Measurements from ENCODE around the gene VPS37B. TPM values are rescaled to one million over a fixed set of nuclear protein-coding genes. Genes with fewer than 3 reads are reported as not detected.

Gene VPS37B
- total RNA-seq, 2 donors from 2014 or later = 64.8 to 73.5 TPM

DNA sequence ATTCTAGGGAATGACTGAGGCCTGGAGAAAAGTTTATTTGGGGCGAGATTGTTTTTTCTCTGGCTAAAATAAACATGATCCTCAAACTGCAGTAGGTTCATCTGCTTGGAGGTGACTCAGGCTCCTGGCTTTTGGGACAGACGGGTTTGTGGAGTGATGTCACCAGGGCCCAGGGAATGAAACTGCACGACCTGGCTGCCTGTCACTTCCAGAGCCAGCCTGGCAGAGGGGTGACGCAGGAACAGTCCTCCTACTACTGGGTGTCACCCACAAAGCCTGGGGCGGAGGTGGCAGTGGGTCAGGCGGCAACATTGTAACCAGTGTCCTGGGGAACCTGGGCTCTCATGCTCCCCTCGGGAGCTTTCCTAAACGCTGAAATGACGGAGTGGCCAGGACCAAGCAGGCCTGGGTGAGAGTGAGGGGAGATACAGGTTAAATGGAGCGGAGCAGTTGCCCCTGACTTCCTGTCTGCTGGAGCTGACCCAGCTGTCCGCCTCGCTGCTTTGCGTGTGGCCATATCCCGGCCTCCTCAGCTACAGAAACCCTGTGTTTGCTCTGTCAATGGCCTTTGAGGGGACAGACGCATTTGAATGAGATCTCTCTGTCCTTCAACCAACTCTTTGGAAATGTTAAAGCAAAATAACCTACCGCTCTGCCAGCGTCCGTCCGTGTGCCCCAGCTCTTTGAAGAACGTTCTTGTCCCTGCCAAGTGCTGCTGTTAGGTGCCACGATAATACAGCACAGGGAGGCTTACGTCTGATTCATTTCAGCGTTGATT is 54.2 kb downstream of the VPS37B start:
- TF ChIP-seq, protein P1, sequence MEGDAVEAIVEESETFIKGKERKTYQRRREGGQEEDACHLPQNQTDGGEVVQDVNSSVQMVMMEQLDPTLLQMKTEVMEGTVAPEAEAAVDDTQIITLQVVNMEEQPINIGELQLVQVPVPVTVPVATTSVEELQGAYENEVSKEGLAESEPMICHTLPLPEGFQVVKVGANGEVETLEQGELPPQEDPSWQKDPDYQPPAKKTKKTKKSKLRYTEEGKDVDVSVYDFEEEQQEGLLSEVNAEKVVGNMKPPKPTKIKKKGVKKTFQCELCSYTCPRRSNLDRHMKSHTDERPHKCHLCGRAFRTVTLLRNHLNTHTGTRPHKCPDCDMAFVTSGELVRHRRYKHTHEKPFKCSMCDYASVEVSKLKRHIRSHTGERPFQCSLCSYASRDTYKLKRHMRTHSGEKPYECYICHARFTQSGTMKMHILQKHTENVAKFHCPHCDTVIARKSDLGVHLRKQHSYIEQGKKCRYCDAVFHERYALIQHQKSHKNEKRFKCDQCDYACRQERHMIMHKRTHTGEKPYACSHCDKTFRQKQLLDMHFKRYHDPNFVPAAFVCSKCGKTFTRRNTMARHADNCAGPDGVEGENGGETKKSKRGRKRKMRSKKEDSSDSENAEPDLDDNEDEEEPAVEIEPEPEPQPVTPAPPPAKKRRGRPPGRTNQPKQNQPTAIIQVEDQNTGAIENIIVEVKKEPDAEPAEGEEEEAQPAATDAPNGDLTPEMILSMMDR (IDR thresholded peaks at IDR 0.05) = no peak
- Histone ChIP-seq H3K9ac (ENCODE audit: low read depth in 2 of 2, low read length in 2 of 2) (no peak overlapping the region), H3K27me3 (no peaks in the 10 kb centered on the region), H3K9me3 (no peaks in the 10 kb centered on the region), H3K4me1 (peaks cover 8% of the 10 kb centered on the region), H3K27ac (no peak overlapping the region), H3K4me3 (no peak overlapping the region), H3K36me3 (no peaks in the 10 kb centered on the region)
- DNase-seq = no peak
- intact Hi-C loops (cut with DNase I) = no loop called here

DNA sequence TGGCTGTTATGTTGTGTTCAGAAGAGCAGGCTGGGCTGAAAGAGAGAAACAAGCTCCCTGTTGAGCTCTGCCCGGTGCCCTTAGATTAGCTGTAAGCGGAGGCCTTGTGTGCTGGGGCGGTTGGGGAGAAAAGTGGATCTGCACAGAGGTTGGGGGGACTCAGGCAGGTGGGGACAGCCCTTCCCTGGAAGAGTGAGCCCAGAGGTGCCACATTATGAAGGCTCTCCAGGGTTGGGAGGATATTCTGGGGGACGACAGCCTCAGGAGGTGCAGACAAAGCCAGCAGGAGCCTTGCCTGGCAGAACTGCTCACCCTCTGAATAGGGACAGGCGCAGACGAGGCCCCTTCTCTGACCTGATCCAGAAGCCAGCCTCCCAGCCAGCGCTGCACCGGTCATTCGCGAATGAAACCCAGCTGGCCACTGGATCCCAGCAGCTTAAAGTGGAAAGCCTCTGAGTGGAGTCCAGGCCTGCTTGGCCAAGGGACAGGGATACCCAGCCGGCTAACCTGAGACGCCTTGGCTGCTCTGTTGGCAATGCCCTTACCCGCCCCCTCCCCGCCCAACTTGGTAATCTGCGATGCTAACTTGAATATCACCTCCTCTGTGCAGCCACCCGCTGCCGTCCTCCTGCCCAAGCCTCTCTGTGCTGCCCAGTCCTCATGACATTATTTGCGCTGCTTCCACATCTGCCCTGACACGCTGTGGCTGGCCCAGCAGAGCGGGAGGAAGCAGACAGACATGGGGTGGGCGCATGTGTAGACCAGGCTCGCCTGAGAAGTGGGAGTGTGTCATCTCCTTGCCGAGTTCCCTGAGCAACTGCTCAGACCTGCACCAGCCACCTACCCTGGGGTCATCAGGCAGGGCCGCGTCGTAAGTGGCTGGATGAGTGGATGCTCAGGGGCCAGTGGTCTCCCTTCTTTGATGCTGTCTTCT is 55.1 kb downstream of the VPS37B start:
- Histone ChIP-seq H3K4me3 (no peak overlapping the region), H3K9me3 (no peaks in the 10 kb centered on the region), H3K27me3 (no peaks in the 10 kb centered on the region), H3K4me1 (peaks cover 8% of the 10 kb centered on the region), H3K27ac (no peak overlapping the region), H3K36me3 (no peaks in the 10 kb centered on the region), H3K9ac (ENCODE audit: low read depth in 2 of 2, low read length in 2 of 2) (no peak overlapping the region)
- no peak for DNase-seq
- TF ChIP-seq, protein P1 (IDR thresholded peaks at IDR 0.05) = no peak
- intact Hi-C loops (cut with DNase I) = no loop called here

DNA sequence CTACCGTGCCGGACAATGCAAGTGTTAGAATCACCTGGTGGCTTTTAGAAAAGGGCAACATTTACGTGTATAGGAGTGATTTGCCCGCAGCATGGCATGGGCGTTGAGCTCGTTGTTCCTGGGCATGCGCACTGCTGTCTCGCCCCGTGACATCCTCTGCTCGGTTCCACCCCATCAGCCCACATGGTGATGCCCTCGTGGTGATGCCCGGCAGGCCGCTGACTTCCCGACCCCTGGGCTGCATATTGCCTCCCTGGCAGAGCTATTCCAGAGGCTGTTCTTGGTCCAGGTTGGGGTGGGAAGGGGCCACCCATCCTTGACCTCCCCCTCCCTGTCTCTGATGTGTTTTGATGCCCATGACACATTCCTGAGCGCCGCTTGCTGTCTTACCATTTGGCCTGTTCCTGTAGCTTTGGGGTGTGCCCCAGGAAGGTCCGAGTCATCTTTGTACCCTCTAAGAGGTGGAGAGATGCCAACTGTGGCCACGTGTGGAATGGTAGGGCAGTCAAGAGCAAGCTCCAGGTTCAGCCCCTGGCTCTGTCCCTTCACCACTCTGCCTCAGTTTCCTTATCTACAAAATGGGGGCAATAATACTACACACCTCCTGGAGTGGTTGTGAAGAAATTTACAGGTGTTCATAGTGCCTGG is 55.9 kb downstream of the VPS37B start:
- peaks cover 8% of the 10 kb centered on the region for H3K4me1 ChIP-seq

DNA sequence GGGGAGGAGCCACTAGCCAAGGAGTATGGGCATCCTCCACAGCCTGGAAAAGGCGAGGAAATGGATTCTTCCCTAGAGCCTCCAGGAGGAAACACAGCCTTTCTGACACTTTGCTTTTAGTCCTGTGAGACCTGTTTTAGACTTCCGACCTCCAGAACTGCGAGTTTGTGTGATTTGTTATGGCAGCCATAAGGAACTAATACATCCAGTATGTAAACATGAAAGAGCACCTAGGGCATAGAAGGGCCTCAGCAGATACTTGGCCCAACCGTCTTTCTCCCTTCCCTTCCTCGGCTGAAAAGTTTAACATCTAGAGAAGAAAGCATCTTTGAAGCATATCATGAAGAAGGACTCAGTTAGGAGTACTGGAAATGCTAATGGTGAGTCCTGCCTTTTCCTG is 57.1 kb downstream of the VPS37B start:
- no peaks in the 10 kb centered on the region for H3K27me3 ChIP-seq
- H3K9ac ChIP-seq (ENCODE audit: low read depth in 2 of 2, low read length in 2 of 2) = peak overlapping the region; percentile 3 to 69
- H3K27ac ChIP-seq = peak overlapping the region; percentile 77
- no peak for DNase-seq
- H3K36me3 ChIP-seq = no peaks in the 10 kb centered on the region
- peaks cover 11% of the 10 kb centered on the region for H3K4me1 ChIP-seq
- intact Hi-C loops (cut with DNase I) = no loop called here
- no peak overlapping the region for H3K4me3 ChIP-seq
- TF ChIP-seq, protein P1 (IDR thresholded peaks at IDR 0.05) = no peak
- H3K9me3 ChIP-seq = no peaks in the 10 kb centered on the region

More for the DNA sequence above, 55.9 kb downstream of the VPS37B start:
- no peak for DNase-seq
- H3K9ac ChIP-seq (ENCODE audit: low read depth in 2 of 2, low read length in 2 of 2) = no peak overlapping the region
- no peaks in the 10 kb centered on the region for H3K36me3 ChIP-seq
- no peak overlapping the region for H3K27ac ChIP-seq
- no peak overlapping the region for H3K4me3 ChIP-seq
- TF ChIP-seq, protein P1 (IDR thresholded peaks at IDR 0.05) = no peak
- intact Hi-C loops (cut with DNase I) = no loop called here
- H3K27me3 ChIP-seq = no peaks in the 10 kb centered on the region
- no peaks in the 10 kb centered on the region for H3K9me3 ChIP-seq

Data from colonic mucosa (tissue), 4 donors.